B cell (primary cell): ENCODE measurements around the gene ZNHIT2. TPM values are rescaled to one million over a fixed set of nuclear protein-coding genes. Genes with fewer than 3 reads are reported as not detected.

Experiments
- ATAC-seq: fragments of 200-7000 bp; cut with Tn5 transposase; one replicate; pipeline ENCODE4 v1.10.0; 2021; ENCODE audit warnings: low read depth, mild to moderate bottlenecking, moderate number of reproducible peaks, moderate library complexity
- CTCF ChIA-PET: fragments of 350-600 bp; sonication (Branson Sonifier 250); formaldehyde crosslinking; loops from one replicate; lab custom pipeline; 2021; ENCODE audit warnings: antibody characterized with exemption, inconsistent platforms; lab: Charles Lee
- POLR2A ChIA-PET: fragments of 350-600 bp; sonication (Branson Sonifier 250); formaldehyde crosslinking; loops from one replicate; lab custom pipeline; 2021; ENCODE audit warnings: antibody characterized with exemption; lab: Charles Lee
- DNase-seq: peaks from one replicate; pipeline ENCODE4 v3.0.0; 2013
- H2AFZ ChIP-seq: 2 replicates; pipeline ENCODE4 v1.6.1; 2012; ENCODE audit warnings: mild to moderate bottlenecking, low read depth, low read length; ENCODE audit not compliant: insufficient read depth, poor library complexity, severe bottlenecking
- H3K27ac ChIP-seq, 2 donors: 1 replicate in 1 of 2; 2 replicates in 1 of 2; pipeline ENCODE4 v1.5.1; 2012 to 2013; ENCODE audit warnings: low read length in 2 of 2, mild to moderate bottlenecking in 2 of 2, moderate library complexity in 1 of 2
- H3K27me3 ChIP-seq, 4 experiments: fragments of 200-600 bp in 1 of 4; sonication (generic) in 1 of 4; replicated peaks in 1 of 4; 1 replicate in 2 of 4; 2 replicates in 2 of 4; pipeline versions ENCODE4 v1.6.1 to v1.7.0; 2013 to 2016; ENCODE audit warnings: low read length in 3 of 4, mild to moderate bottlenecking in 2 of 4, mixed read lengths in 1 of 4, moderate library complexity in 1 of 4; ENCODE audit not compliant: insufficient read depth in 4 of 4, control insufficient read depth in 3 of 4; ENCODE audit errors: control extremely low read depth in 1 of 4
- H3K36me3 ChIP-seq, 2 experiments: replicated peaks in 1 of 2; 1 replicate in 1 of 2; 2 replicates in 1 of 2; pipeline versions ENCODE4 v1.6.1 to v1.7.1; 2013; ENCODE audit warnings: low read length in 1 of 2; ENCODE audit not compliant: insufficient read depth in 2 of 2, control insufficient read depth in 1 of 2; ENCODE audit errors: control extremely low read depth in 1 of 2, extremely low read depth in 1 of 2
- H3K4me1 ChIP-seq, 2 donors: fragments of 200-600 bp in 1 of 2; sonication (generic) in 1 of 2; 1 replicate in 1 of 2; 2 replicates in 1 of 2; pipeline versions ENCODE4 v1.5.1 to v1.6.1; 2013 to 2017; ENCODE audit warnings: low read length in 2 of 2; ENCODE audit not compliant: control insufficient read depth in 2 of 2, insufficient read depth in 2 of 2
- H3K4me2 ChIP-seq: replicated peaks from 2 replicates; pipeline ENCODE3; 2012; ENCODE audit warnings: mild to moderate bottlenecking, low read depth, low read length; ENCODE audit not compliant: poor library complexity, severe bottlenecking
- H3K4me3 ChIP-seq, 5 experiments: fragments of 200-600 bp in 1 of 5; sonication (generic) in 1 of 5; 1 replicate in 3 of 5; 2 replicates in 2 of 5; pipeline versions ENCODE4 v1.5.1 to v1.7.0; 2011 to 2016; ENCODE audit warnings: low read length in 4 of 5, mild to moderate bottlenecking in 4 of 5, low read depth in 2 of 5, control low read depth in 1 of 5, moderate library complexity in 1 of 5; ENCODE audit not compliant: insufficient read depth in 1 of 5; ENCODE audit errors: control extremely low read depth in 1 of 5, extremely low read depth in 1 of 5
- H3K79me2 ChIP-seq: fragments of 200-600 bp; sonication (generic); one replicate; pipeline ENCODE4 v1.6.0; 2016; ENCODE audit warnings: low read length; ENCODE audit not compliant: control insufficient read depth, insufficient read depth
- H3K9ac ChIP-seq: fragments of 200-600 bp; sonication (generic); 2 replicates; pipeline ENCODE4 v1.6.1; 2017; ENCODE audit warnings: mild to moderate bottlenecking, low read length, moderate library complexity
- H3K9me3 ChIP-seq, 3 donors: one replicate each; pipeline versions ENCODE4 v1.6.1 to v1.7.1; 2013; ENCODE audit warnings: low read length in 2 of 3; ENCODE audit not compliant: control insufficient read depth in 2 of 3, insufficient read depth in 1 of 3; ENCODE audit errors: control extremely low read depth in 1 of 3
- H4K20me1 ChIP-seq: 2 replicates; pipeline ENCODE4 v1.6.0; 2012; ENCODE audit warnings: mild to moderate bottlenecking, low read length; ENCODE audit not compliant: insufficient read depth, control insufficient read depth, poor library complexity, severe bottlenecking
- H3K27ac Mint-ChIP-seq: one replicate; pipeline ENCODE4 v1.8.0; 2021; ENCODE audit warnings: mixed read lengths
- H3K27me3 Mint-ChIP-seq: one replicate; pipeline ENCODE4 v1.8.0; 2021; ENCODE audit warnings: mixed read lengths
- H3K4me1 Mint-ChIP-seq: one replicate; pipeline ENCODE4 v1.8.0; 2021; ENCODE audit warnings: mixed read lengths
- H3K4me3 Mint-ChIP-seq: one replicate; pipeline ENCODE4 v1.8.0; 2021; ENCODE audit warnings: mixed read lengths
- H3K9me3 Mint-ChIP-seq: one replicate; pipeline ENCODE4 v1.8.0; 2022; ENCODE audit warnings: mixed read lengths; ENCODE audit not compliant: insufficient read depth
- CTCF ChIP-seq: fragments of 200-600 bp; IDR thresholded peaks from one replicate; pipeline ENCODE4 v1.8.0; 2022; ENCODE audit warnings: antibody characterized with exemption, mild to moderate bottlenecking
- EZH2 ChIP-seq: IDR thresholded peaks from 2 replicates; pipeline ENCODE4 v1.6.1; 2012; ENCODE audit warnings: borderline replicate concordance, low read depth, mild to moderate bottlenecking, moderate library complexity, low read length; ENCODE audit not compliant: insufficient read depth, poor library complexity, severe bottlenecking
- WGBS: methylation state at CpG from one replicate; pipeline ENCODE4 v1.1.5; 2013; ENCODE audit warnings: missing lambda C conversion rate; ENCODE audit not compliant: insufficient coverage; 5-methylcytosine and 5-hydroxymethylcytosine counted together
- intact Hi-C: fragments of 100-400 bp; cut with micrococcal nuclease; formaldehyde crosslinking; loops from one replicate; pipeline ENCODE4 v1.10.0; 2022
- polyA plus RNA-seq: library from polyadenylated mRNA; depleted of rRNA; stranded (reverse); fragments of >200 nt; gene quantifications from 2 replicates; pipeline ENCODE4 v1.2.3, GENCODE V29; 2012
- total RNA-seq, 2 donors: library from RNA; stranded (reverse); fragments of 120-200 nt in 1 of 2; gene quantifications; 1 replicate in 1 of 2; 2 replicates in 1 of 2; pipeline versions ENCODE4 v1.2.3 to v1.2.4, GENCODE V29; 2013 to 2022

The ZNHIT2 gene
- total and polyA plus RNA-seq, 2 donors (not counting 1 experiment from before 2014, with no cell fraction given): 6.2 to 14.1 TPM

GRCh38 chr11:65095427-65095826, 22.1 kb downstream of the ZNHIT2 start:
- H3K9me3 ChIP-seq: peaks cover 0 to 6% (median 0%) of the 10 kb centered on the region in 3 donors
- intact Hi-C loops: no loop called here
- no peaks in the 10 kb centered on the region for H3K9me3 Mint-ChIP-seq
- H3K9ac ChIP-seq: peak overlapping the region; percentile 90
- no peak for ATAC-seq
- H3K4me1 ChIP-seq: peaks cover 10 to 16% of the 10 kb centered on the region in 2 donors
- WGBS: 93% methylated on average over 22 of the region's 22 CpGs
- ChIA-PET CTCF (interaction anchor here (0.9 to 10.2 kb wide), 4 partner anchors 15 to 249 kb away, joined by 3 to 96 read pairs (median 6); partner anchors contain the start of genes ARL2, FAU, MRPL49 and TM7SF2), POLR2A (interaction anchor here (1.7 to 4.0 kb wide), 2 partner anchors 15 to 86 kb away, joined by 7 to 26 read pairs; partner anchors contain the start of genes CAPN1 and TM7SF2)
- peak overlapping the region; percentile 88 for H2AFZ ChIP-seq
- no peak for DNase-seq
- H3K4me3 Mint-ChIP-seq: peak overlapping the region; percentile 96
- peak overlapping the region in 1 of 2 donors; percentile 81 for H3K27ac ChIP-seq
- no peaks in the 10 kb centered on the region for H3K27me3 Mint-ChIP-seq
- no peak for TF ChIP-seq CTCF
- no peak for TF ChIP-seq EZH2
- peak overlapping the region in 2 of 5 experiments; percentile 73 to 90 for H3K4me3 ChIP-seq
- H3K4me1 Mint-ChIP-seq: peaks cover 24% of the 10 kb centered on the region
- H3K27me3 ChIP-seq: no peaks in the 10 kb centered on the region
- peaks cover 18% of the 10 kb centered on the region for H4K20me1 ChIP-seq
- peak overlapping the region; percentile 97 for H3K27ac Mint-ChIP-seq
- peaks cover 0 to 15% of the 10 kb centered on the region in 2 experiments for H3K36me3 ChIP-seq
- H3K79me2 ChIP-seq: peaks cover 28% of the 10 kb centered on the region
- peak overlapping the region; percentile 92 for H3K4me2 ChIP-seq

- no peaks in the 10 kb centered on the region for H3K27me3 Mint-ChIP-seq
- Histone ChIP-seq H3K4me2 (no peak overlapping the region), H3K4me1 (peaks cover 1 to 3% of the 10 kb centered on the region in 2 donors), H4K20me1 (no peaks in the 10 kb centered on the region), H3K79me2 (peaks cover 8% of the 10 kb centered on the region), H3K27me3 (no peaks in the 10 kb centered on the region), H3K4me3 (no peak overlapping the region), H3K9me3 (peaks cover 0 to 1% (median 0%) of the 10 kb centered on the region in 3 donors), H2AFZ (no peak overlapping the region), H3K9ac (no peak overlapping the region), H3K36me3 (peaks cover 0 to 41% of the 10 kb centered on the region in 2 experiments), H3K27ac (no peak overlapping the region)
- CTCF ChIA-PET: interaction anchor here (0.7 to 1.7 kb wide), 3 partner anchors 12 to 588 kb away, joined by 3 to 5 read pairs (median 4); partner anchors contain the start of gene TM7SF2
- TF ChIP-seq EZH2 (no peak), CTCF (no peak)
- H3K4me1 Mint-ChIP-seq: peaks cover 4% of the 10 kb centered on the region
- no peaks in the 10 kb centered on the region for H3K9me3 Mint-ChIP-seq
- intact Hi-C loops: no loop called here
- ATAC-seq (no peak), DNase-seq (no peak)
- H3K27ac Mint-ChIP-seq: no peak overlapping the region
- POLR2A ChIA-PET: interaction anchor here (0.6 kb wide), 1 partner anchor 311 kb away, joined by 4 read pairs; no protein-coding TSS in a partner anchor
- no peak overlapping the region for H3K4me3 Mint-ChIP-seq
- WGBS: 97% methylated on average over 4 of the region's 4 CpGs
These were observed 26.9 kb downstream of the ZNHIT2 start for GRCh38 chr11:65090628-65091027.
